HUES6 (cell line): ENCODE measurements around the gene DUOXA1.
"Not testable (repeated sequence)": the region's sequence is repeated elsewhere in the genome, so short reads cannot be mapped to it uniquely, and the experiment has no call there.

ENCODE experiments used
- H3K27ac ChIP-seq: 2 replicates; pipeline ENCODE4 v1.7.0; 2013; ENCODE audit warnings: low read depth, mild to moderate bottlenecking, low read length, inconsistent platforms
- H3K27me3 ChIP-seq: 2 replicates; pipeline ENCODE4 v1.6.1; 2013; ENCODE audit warnings: low read length; ENCODE audit not compliant: control insufficient read depth, insufficient read depth
- H3K36me3 ChIP-seq: 2 replicates; pipeline ENCODE4 v1.6.1; 2013; ENCODE audit warnings: low read length; ENCODE audit not compliant: control insufficient read depth, insufficient read depth
- H3K4me1 ChIP-seq: 2 replicates; pipeline ENCODE4 v1.6.1; 2013; ENCODE audit warnings: low read length; ENCODE audit not compliant: control insufficient read depth, insufficient read depth
- H3K4me3 ChIP-seq: 2 replicates; pipeline ENCODE4 v1.5.1; 2013; ENCODE audit warnings: low read depth, low read length
- H3K9ac ChIP-seq: one replicate; pipeline ENCODE4 v1.6.1; 2013; ENCODE audit warnings: mild to moderate bottlenecking, low read length
- H3K9me3 ChIP-seq: 2 replicates; pipeline ENCODE4 v1.6.1; 2013; ENCODE audit warnings: low read depth, low read length; ENCODE audit not compliant: control insufficient read depth, insufficient read depth

The DUOXA1 gene

GRCh38 chr15:45082412-45082811 lies 47.3 kb downstream of the DUOXA1 start:
- not testable (repeated sequence) for H3K4me3 ChIP-seq, H3K9ac ChIP-seq, H3K27me3 ChIP-seq, H3K27ac ChIP-seq, H3K9me3 ChIP-seq, H3K36me3 ChIP-seq, H3K4me1 ChIP-seq

DNA sequence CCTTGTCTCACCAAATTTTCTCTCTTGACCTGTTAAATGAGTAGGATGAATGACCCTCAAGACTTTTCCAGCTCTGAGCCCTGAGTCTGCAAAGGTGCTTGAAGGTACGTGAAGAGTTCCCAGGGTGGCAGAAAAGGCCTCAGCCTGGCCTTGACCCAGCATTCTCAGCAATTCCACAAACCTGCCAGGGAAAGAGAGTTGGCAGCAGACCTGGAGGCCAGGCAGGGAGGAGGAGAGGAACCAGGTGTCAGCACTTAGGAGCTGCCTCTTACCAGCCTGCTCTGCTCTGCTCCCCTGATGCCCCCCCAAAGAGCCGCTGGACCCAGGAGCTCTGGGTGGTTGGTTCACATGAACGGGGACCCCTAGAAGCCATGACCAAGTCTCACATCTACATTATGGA lies 49.1 kb downstream of the DUOXA1 start:
- H3K27ac ChIP-seq, H3K4me3 ChIP-seq, H3K9ac ChIP-seq, H3K4me1 ChIP-seq, H3K27me3 ChIP-seq, H3K36me3 ChIP-seq, H3K9me3 ChIP-seq: not testable (repeated sequence)

GRCh38 chr15:45079628-45080246 lies 49.9 kb downstream of the DUOXA1 start:
- not testable (repeated sequence) for H3K9ac ChIP-seq, H3K4me3 ChIP-seq, H3K4me1 ChIP-seq, H3K36me3 ChIP-seq, H3K27ac ChIP-seq, H3K9me3 ChIP-seq, H3K27me3 ChIP-seq

- H3K27ac ChIP-seq, H3K9me3 ChIP-seq, H3K9ac ChIP-seq, H3K4me1 ChIP-seq, H3K27me3 ChIP-seq, H3K4me3 ChIP-seq, H3K36me3 ChIP-seq: not testable (repeated sequence)
These were observed 50.5 kb downstream of the DUOXA1 start for GRCh38 chr15:45079201-45079600.

DNA sequence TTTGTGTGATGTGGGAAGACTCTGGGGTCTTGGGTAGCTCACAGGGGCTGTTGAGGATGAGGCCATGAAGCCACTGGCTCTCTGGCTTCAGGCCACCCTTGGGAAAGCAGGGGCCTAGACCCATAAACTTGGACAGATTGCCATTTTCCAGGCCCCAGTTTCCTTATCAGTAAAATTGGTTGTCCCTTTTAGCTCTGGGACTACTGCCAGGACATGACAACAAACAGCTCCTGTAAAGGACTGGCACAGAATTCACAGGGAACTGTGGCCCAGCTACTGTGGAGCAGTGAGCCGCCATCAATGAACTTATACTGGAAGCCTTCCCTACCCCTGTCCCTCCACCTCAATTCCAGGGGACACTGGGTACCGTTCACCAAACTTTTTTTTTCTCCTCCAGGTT lies 52.3 kb downstream of the DUOXA1 start:
- H3K27ac ChIP-seq, H3K9me3 ChIP-seq, H3K36me3 ChIP-seq, H3K4me3 ChIP-seq, H3K4me1 ChIP-seq, H3K9ac ChIP-seq, H3K27me3 ChIP-seq: not testable (repeated sequence)

DNA sequence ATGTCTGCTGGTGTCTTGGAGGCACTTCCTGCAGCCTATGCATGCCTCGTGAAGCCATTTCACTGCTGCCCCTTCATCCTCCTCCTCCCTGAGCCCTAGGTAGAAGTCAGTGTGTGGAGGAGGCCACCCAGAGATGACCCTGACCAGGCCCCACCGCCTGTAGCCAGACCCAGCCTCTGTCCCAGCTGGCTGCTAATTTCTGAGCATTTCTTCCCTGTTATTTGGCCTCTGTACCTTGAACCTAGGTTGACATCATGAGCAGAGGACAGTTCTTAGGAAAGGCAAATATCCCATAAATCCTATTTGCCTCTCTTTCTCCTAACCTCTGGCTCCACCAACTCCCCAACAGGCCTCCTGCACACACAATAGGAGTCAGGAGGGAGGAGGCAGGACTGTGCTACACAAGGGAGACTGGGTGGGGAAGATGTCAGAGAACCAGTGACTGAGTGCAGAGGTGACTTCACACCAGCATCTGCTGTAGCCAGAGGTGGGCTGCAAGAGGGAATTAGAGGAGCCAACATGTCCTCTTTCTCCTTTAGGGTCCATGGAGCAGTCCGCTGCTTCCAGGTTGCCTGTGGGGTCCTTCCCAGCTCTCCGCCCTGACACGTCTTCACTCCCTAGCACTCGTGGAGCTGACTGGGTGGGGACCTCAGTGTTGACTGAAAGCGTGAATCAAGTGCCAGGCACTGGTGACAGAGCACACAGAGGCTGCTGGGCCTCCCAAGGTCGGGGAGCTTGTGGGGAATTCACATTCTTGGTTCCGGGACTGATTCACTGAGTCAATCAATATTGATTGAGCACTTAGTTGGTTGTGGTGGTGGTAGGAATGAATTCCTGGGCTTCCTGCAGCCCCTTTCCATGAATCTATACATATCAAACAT lies 54.0 kb downstream of the DUOXA1 start:
- H3K9ac ChIP-seq, H3K4me3 ChIP-seq, H3K36me3 ChIP-seq, H3K9me3 ChIP-seq, H3K4me1 ChIP-seq, H3K27me3 ChIP-seq, H3K27ac ChIP-seq: not testable (repeated sequence)

DNA sequence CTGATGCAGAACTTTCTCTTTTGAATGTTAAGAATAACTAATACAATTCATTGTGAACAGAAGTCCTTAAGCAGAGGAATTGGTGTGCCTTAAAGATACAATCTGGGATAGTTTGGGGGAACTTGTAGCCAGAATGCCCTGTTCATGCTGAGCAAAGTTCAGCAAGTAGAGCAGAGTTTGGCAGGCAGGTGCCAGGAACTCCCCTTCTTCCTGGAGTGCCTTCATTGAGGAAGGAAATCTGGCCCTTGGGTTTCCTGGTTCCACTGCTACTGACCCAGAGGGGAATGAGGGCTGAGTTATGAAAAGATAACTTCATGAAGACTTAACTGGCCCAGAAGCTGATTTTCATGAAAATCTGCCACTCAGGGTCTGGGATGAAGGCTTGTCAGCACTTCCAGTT lies 56.1 kb downstream of the DUOXA1 start:
- H3K4me1 ChIP-seq, H3K4me3 ChIP-seq, H3K9ac ChIP-seq, H3K9me3 ChIP-seq, H3K27ac ChIP-seq, H3K27me3 ChIP-seq: not testable (repeated sequence)
- peaks cover 19% of the 10 kb centered on the region for H3K36me3 ChIP-seq

GRCh38 chr15:45069942-45070360 lies 59.7 kb downstream of the DUOXA1 start:
- H3K9ac ChIP-seq, result not testable (repeated sequence)

More at GRCh38 chr15:45069942-45070360, 59.7 kb downstream of the DUOXA1 start:
- H3K4me3 ChIP-seq, H3K27me3 ChIP-seq, H3K9me3 ChIP-seq, H3K4me1 ChIP-seq, H3K27ac ChIP-seq: not testable (repeated sequence)
- H3K36me3 ChIP-seq, result peaks cover 34% of the 10 kb centered on the region
